GM23338 (cell line): Measurements from ENCODE around the gene F3.

Experiments
- CTCF ChIP-seq, 2 experiments: fragments of 200-600 bp in 1 of 2; sonication (generic) in 1 of 2; conservative IDR thresholded peaks; 2 replicates each; pipeline versions ENCODE4 v1.5.1 to v1.6.1; 2016 to 2017; ENCODE audit warnings: antibody characterized with exemption in 2 of 2, low read depth in 2 of 2, mild to moderate bottlenecking in 2 of 2, moderate library complexity in 1 of 2
- POLR2AphosphoS5 ChIP-seq: IDR thresholded peaks from 2 replicates; pipeline ENCODE4 v1.6.1; 2016; ENCODE audit warnings: antibody characterized with exemption, low read depth

GRCh38 chr1:94528826-94529225 lies 12.7 kb downstream of the F3 start:
- no peak for TF ChIP-seq CTCF (conservative IDR thresholded peaks at IDR 0.05; ENCODE audit: low read depth in 2 of 2)
- no peak for TF ChIP-seq POLR2AphosphoS5
